T47D (cell line): ENCODE data around the gene BFSP2.

Experiments
- DNase-seq, 2 experiments: peaks; one replicate each; pipeline versions ENCODE4 v3.0.0 to v3.0.0-alpha.2; 2011 to 2012; ENCODE audit warnings: low read depth in 1 of 2, low spot score in 1 of 2
- JUND ChIP-seq: IDR thresholded peaks from 2 replicates; pipeline ENCODE4 v1.6.1; 2012; ENCODE audit warnings: low read depth
- in situ Hi-C: cut with HindIII; loops from 2 replicates; pipeline ENCODE4 v1.10.0; 2016; ENCODE audit warnings: low sequenced_read_pairs, low pct_unique_long_range_greater_than_20kb

Gene BFSP2

DNA sequence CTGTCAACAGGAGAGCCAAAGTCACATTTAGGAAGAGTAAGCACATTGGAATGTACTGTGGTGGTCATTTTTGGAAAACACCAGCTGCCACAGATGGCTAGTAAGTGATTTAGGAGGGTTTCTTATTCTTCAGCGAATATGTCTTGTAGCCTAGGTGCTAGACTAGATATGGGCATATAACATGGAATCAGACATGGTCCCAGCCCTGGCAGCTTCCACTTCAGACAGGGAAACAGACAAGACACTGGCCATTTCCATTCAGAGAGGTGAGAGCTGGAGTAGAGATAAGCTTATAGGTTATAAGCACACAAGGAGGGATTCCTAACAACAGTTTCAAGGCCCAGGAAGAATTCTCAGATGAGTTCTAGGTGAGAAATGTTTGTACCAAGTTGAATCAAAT, 28.2 kb upstream of the BFSP2 start:
- in situ Hi-C loops, result no loop called here

DNA sequence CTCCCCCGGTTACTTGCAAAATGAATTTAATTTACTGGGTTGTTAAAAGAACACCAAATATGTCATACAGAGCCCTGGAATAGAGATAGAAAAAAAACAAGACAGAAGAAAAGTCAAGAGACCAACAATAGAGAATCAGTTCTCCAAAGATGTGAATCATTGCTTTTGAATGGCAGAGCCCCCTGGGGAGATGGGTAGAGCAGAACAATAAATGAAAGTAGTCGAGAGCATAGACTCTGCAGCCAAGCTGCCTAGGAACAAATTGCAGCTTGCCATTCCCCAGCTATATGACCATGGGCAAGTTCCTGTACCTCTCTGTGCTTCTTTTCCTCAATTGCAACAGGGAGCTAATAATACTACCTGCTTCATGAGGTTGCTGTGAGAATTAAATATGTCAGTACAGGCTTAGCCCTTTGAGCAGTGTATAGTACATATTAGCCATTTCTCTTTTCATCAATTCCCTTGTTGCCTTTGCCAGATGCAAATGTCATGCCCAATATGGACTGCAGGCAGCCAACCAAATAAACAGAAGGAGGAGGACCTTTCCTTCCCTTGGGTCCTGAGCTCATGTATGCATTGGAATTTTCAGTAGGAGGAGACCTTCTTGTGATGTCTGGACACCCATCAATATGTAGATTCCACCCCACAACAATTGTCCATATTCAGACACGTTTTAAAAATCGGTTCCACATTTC, 25.0 kb upstream of the BFSP2 start:
- TF ChIP-seq JUND, result no peak
- no peak for DNase-seq
- in situ Hi-C loops, result no loop called here

More for the DNA sequence above, 28.2 kb upstream of the BFSP2 start:
- TF ChIP-seq JUND, result no peak
- DNase-seq, result no peak

DNA sequence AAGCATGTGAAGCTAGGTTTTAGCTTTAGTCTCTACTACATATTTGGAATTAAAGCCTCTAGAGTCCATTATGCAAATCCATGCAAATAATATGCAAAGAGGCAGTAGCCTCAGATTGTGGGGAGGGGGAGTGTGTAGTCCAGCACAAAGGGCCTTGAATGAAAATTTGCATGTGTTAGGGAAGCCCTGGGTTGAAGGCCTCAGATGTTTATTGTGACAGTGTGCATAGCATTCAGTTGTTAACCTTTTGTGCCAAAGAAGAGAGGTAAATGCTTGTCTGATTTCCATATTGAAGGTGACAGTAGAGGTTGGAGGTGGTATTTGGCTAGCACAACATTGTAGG, 24.5 kb upstream of the BFSP2 start:
- DNase-seq, result no peak
- no peak for TF ChIP-seq JUND
- in situ Hi-C loops, result no loop called here

DNA sequence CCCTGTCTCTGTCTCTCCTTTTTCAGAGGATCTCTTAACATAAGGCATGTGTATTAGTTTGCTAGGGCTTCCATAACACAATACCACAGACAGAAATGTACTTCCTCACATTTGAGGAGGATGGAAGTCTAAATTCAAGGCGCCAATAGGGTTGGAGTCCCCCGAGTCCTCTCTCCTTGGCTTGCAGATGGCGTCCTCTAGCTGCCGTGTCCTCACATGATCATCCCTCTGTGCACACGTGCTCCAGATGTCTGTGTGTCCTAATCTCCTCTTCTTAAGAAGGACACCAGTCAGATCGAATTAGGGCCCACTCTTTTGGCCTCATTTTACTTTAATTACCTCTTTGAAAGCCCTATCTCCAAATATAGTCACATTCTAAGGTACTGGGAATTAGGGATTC, 23.0 kb upstream of the BFSP2 start:
- TF ChIP-seq JUND, result no peak
- in situ Hi-C loops, result no loop called here
- no peak for DNase-seq

DNA sequence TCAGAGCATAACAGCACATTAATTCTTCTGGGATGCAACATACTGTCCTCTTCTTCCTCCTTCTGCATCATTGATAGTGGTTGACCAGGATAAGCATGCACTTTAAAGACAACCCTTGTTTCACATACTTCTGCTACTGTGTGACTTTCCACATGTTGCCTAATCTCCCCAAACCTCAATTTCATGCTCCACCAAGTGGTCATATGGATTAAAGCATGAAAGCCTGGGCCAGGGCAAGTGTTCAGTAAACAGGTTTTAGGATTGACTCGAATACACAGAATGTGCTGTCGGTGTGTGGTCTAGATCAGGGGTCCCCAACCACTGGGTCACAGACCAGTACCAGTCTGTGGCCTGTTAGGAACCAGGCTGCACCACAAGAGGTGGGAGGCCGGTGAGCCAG, 22.5 kb upstream of the BFSP2 start:
- peak; percentile 71 to 79 for DNase-seq
- no peak for TF ChIP-seq JUND
- in situ Hi-C loops, result no loop called here

DNA sequence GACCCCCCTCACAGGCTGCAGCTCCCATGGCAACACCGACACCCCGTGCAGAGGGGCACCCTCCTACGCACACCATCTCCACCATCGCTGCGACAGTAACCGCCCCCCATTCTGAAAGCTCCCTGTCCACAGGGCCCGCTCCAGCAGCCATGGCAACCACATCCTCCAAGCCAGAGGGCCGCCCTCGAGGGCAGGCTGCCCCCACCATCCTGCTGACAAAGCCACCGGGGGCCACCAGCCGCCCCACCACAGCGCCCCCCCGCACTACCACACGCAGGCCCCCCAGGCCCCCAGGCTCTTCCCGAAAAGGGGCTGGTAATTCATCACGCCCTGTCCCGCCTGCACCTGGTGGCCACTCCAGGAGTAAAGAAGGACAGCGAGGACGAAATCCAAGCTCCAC, 19.9 kb upstream of the BFSP2 start:
- DNase-seq, result no peak
- TF ChIP-seq JUND, result no peak
- in situ Hi-C loops, result no loop called here

DNA sequence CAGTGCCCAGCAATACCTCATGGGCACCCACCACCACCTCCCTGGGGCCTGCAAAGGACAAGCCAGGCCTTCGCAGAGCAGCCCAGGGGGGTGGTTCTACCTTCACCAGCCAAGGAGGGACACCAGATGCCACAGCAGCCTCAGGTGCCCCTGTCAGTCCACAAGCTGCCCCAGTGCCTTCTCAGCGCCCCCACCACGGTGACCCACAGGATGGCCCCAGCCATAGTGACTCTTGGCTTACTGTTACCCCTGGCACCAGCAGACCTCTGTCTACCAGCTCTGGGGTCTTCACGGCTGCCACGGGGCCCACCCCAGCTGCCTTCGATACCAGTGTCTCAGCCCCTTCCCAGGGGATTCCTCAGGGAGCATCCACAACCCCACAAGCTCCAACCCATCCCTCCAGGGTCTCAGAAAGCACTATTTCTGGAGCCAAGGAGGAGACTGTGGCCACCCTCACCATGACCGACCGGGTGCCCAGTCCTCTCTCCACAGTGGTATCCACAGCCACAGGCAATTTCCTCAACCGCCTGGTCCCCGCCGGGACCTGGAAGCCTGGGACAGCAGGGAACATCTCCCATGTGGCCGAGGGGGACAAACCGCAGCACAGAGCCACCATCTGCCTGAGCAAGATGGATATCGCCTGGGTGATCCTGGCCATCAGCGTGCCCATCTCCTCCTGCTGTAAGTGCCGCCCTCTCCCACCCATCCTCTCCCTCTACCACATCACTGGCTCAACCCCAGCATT, 19.2 kb upstream of the BFSP2 start:
- no peak for DNase-seq
- in situ Hi-C loops, result no loop called here
- TF ChIP-seq JUND, result no peak

DNA sequence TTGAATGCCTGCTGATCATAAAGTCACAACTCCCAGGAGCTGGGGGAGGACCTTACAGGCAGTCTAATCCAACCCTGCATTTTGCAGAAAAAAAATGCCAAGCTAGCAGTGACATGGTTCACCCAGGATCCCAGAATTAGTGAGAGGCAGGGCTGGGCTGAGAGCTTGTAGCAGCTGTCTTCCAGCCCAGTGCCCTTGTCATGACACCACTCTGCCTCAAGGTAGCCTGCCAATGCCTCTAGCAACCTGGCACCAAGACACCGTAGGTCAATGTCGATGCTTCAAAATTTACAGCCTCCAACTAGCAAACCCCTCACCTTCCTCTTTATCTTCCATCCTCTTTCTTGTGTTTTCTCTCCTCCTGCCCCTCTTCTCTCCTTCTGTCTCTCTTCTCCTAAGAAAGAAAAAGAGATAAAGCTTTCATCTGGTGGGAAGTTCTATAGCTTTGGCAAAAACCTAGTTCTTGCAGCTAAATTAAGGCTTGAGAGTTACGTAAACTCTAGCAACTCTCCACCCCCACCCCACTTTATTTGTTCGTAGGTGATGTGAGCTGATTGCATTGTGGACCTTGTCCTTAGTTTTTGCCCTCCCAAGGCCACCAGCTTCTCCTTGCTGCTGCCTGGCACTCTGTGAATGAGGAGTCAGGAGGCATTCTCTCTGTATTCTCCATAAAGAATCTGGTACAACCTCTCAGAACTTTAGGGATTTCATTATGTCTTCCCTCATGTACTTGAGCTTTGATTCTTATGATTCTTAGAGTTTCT, 18.3 kb upstream of the BFSP2 start:
- DNase-seq, result peak in 1 of 2 experiments; percentile 35
- TF ChIP-seq JUND, result no peak
- in situ Hi-C loops, result no loop called here

DNA sequence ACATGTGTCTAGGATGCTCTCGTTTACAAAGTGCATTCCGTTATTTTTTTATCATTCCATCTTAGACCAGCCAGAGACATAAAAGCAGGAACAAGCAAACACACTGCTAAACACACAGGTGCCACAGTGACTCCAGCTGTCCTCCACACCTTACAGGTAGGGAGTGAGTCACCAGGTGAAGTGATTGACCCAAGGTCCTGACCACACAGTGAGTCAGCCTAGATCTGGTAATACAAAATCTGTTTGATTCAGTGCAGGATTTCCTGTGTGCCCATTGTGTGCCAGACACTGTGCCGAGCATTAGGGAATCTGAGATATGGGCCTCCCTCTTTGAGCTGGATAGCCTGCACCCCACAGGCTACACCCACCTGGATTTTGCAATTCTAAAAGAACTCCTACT, 16.7 kb upstream of the BFSP2 start:
- in situ Hi-C loops, result no loop called here
- no peak for TF ChIP-seq JUND
- DNase-seq, result peak in 1 of 2 experiments; percentile 57

DNA sequence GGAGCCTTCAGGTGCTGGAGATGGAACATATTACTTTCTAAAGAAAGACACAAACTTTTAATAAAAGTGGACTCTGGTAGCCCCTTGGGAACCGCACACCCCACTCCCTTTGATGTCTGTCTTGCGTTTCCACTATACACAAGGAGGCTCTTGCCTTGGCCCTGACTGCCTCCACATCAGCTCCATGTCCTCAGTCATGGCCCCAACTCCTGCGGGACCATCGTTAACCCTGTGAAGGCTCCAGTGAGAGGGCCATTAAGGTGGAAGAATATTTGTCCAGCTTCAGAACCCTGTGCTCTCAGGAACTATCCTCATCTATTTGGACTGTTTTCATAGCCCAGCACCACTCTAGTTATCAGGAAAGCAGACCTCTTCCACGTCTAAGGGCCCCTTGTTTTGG, 16.1 kb upstream of the BFSP2 start:
- no peak for DNase-seq
- no peak for TF ChIP-seq JUND
- in situ Hi-C loops, result no loop called here

DNA sequence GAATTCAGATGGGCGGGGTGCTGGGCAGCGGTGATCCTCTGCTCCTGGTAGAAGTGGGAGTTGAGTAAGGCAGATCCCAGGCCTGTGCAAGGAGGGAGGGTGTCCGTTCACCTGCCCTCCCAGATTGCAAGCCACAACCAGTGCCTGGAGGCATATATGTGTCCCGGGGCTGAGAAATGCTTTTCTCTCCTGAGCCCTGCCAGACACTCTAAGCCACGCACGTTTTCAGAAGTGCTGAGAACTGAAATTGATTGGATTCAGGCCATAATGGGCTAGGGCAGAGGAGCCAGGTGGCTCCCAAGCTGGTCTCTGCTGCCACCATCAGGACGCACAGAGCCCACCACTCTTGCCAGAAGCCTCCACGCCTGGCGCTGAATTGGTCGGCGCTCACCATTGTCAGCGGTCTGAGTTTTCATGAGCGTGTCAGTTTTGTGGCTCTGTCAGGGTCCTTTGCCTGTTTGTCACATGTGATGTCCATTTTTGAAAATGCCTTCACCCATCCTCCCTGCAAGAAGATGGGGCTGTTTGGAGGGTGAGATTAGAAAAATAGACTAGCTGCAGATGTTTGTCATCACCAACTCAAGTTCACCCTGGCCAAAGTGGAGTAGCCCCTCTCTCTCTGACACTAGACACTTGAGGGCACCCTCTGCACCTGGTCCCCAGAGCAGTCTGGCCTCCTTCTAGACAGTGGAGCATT, 15.4 kb upstream of the BFSP2 start:
- in situ Hi-C loops, result no loop called here
- no peak for TF ChIP-seq JUND

DNA sequence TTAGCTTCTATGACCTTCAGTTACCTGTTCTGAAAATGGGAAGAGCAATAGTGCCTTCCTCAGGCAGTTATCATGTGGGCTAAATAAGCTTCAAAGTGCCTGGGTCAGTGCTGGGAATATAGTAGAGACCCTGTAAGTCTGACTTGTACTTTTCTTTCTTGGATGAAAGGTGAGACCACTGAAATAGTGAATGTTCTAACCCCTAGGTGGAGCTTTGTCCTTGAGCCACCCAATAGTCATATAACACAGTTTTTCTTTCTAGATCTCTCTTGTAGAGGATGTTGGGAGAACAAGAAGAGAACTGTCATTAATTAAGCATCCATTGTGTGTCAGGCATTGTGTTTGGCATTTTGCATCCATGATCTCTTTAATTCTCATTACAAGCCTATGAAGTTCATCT, 13.0 kb upstream of the BFSP2 start:
- no peak for TF ChIP-seq JUND
- in situ Hi-C loops, result no loop called here
- DNase-seq, result peak in 1 of 2 experiments; percentile 23

More for the DNA sequence above, 15.4 kb upstream of the BFSP2 start:
- peak; percentile 42 to 76 for DNase-seq

DNA sequence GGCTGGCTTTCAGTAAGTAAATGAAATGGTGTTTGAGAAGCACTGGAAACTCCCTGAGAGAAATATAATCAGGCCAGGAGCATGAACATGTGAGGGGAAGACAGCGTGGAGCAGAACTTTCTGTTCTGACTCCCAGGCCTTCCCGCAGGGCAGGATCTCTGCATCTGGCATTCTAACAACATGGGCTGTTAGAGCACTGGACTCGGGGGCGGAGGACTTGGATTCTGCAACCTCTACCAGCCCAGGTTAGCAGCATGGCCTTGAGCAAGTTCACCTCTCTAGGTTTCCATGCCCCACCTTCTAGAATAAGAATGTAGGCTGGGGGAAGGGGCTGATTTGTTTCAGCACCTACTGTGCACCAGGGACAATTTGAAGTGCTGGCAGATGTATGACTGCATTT, 12.5 kb upstream of the BFSP2 start:
- no peak for DNase-seq
- in situ Hi-C loops, result no loop called here
- TF ChIP-seq JUND, result no peak
